ENCODE measurements around the gene DPEP3. TPM values are rescaled to one million over a fixed set of nuclear protein-coding genes. Genes with fewer than 3 reads are reported as not detected.
A peak's percentile ranks its signal among the peaks of the same experiment; 100 is the strongest.
"Not testable (repeated sequence)": the region's sequence is repeated elsewhere in the genome, so short reads cannot be mapped to it uniquely, and the experiment has no call there.

Gene DPEP3
- total RNA-seq, 1 donor from 2014 or later, result not detected

DNA sequence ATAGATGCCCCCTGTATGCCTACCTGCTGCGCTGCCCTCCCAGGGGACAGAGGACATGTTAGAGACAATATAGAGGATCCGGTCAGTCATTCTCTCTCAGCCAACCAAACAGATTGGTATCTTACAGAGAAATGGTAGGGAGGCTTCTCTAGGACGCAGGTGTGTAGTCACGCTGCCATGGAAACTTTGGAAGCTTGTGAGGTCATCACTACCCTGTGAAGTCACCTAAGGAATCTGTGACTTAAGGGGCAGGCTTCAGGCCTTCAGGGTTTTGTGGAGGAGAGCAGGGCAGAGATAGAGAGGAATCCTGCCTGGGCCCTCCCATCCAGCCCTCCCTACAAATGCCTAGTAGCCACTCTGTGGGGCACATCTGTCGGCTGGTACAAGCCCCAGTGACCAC is 35.4 kb upstream of the DPEP3 start, which contains the start of gene DPEP2NB:
Gene DPEP2NB (minus strand): TSS at position 231 of the 400 bp plus-strand sequence. CDS start 141 bp downstream, at position 90.
- Mint-ChIP-seq H3K9me3 (no peaks in the 10 kb centered on the region), H3K36me3 (no peaks in the 10 kb centered on the region), H3K27me3 (ENCODE audit: insufficient read depth, low read depth) (peaks cover 9% of the 10 kb centered on the region), H3K4me1 (peaks cover 3% of the 10 kb centered on the region), H3K27ac (peak within 1 kb of the TSS; percentile 68), H3K4me3 (no peak within 1 kb of the TSS)
- H3K4me1 ChIP-seq, result no peaks in the 10 kb centered on the region
- no peak for DNase-seq (ENCODE audit: low spot score)
- no peaks in the 10 kb centered on the region for H4K20me1 ChIP-seq (ENCODE audit: low read depth)
- no peak within 1 kb of the TSS for H3K4me3 ChIP-seq
- no peaks in the 10 kb centered on the region for H3F3A ChIP-seq (ENCODE audit: low read depth)
- H3K36me3 ChIP-seq, result no peaks in the 10 kb centered on the region
- H3K9me3 ChIP-seq (ENCODE audit: low read depth), result no peaks in the 10 kb centered on the region
- no peak within 1 kb of the TSS for H3K27ac ChIP-seq
- H3K79me2 ChIP-seq (ENCODE audit: low read depth), result no peaks in the 10 kb centered on the region
- H3K4me2 ChIP-seq, result no peak within 1 kb of the TSS
- no peak within 1 kb of the TSS for H2AFZ ChIP-seq (replicated peaks)
- no peak within 1 kb of the TSS for H3K9ac ChIP-seq
- TF ChIP-seq, protein P1, sequence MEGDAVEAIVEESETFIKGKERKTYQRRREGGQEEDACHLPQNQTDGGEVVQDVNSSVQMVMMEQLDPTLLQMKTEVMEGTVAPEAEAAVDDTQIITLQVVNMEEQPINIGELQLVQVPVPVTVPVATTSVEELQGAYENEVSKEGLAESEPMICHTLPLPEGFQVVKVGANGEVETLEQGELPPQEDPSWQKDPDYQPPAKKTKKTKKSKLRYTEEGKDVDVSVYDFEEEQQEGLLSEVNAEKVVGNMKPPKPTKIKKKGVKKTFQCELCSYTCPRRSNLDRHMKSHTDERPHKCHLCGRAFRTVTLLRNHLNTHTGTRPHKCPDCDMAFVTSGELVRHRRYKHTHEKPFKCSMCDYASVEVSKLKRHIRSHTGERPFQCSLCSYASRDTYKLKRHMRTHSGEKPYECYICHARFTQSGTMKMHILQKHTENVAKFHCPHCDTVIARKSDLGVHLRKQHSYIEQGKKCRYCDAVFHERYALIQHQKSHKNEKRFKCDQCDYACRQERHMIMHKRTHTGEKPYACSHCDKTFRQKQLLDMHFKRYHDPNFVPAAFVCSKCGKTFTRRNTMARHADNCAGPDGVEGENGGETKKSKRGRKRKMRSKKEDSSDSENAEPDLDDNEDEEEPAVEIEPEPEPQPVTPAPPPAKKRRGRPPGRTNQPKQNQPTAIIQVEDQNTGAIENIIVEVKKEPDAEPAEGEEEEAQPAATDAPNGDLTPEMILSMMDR (IDR thresholded peaks at IDR 0.05), result no peak
- no peak for TF ChIP-seq EZH2 (IDR thresholded peaks at IDR 0.05)
- TF ChIP-seq EZH2phosphoT487 (IDR thresholded peaks at IDR 0.05), result no peak
- no peaks in the 10 kb centered on the region for H3K27me3 ChIP-seq

DNA sequence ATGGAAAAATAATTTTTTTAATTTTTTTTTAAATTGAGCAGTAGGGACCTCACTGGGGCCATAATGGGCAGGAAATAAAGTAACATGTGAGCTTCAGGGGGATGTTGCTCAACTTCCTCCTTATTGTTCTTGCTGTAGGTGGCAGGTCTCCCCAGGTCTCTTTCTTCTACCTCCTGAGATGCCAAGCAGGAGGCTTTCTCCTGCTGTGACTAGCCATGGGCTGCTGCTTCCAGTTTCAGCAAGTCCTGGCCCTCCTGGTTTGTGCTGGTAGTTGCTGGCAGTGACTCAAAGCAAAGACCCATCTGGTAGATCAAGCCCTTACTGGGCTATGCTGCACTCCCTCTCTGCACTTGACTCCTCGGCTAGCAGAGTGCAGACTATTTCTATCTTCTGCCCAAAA is 33.1 kb upstream of the DPEP3 start:
- Histone ChIP-seq H3K36me3 (no peaks in the 10 kb centered on the region), H3K4me3 (no peak overlapping the region), H3K4me1 (no peaks in the 10 kb centered on the region), H2AFZ (replicated peaks) (no peak overlapping the region), H4K20me1 (ENCODE audit: low read depth) (no peaks in the 10 kb centered on the region), H3K79me2 (ENCODE audit: low read depth) (no peaks in the 10 kb centered on the region), H3K27me3 (no peaks in the 10 kb centered on the region), H3K9ac (no peak overlapping the region), H3K27ac (no peak overlapping the region), H3F3A (ENCODE audit: low read depth) (no peaks in the 10 kb centered on the region), H3K9me3 (ENCODE audit: low read depth) (no peaks in the 10 kb centered on the region), H3K4me2 (no peak overlapping the region)
- Mint-ChIP-seq H3K4me3 (no peak overlapping the region), H3K27ac (no peak overlapping the region), H3K27me3 (ENCODE audit: insufficient read depth, low read depth) (peaks cover 12% of the 10 kb centered on the region), H3K36me3 (no peaks in the 10 kb centered on the region), H3K9me3 (no peaks in the 10 kb centered on the region), H3K4me1 (peaks cover 7% of the 10 kb centered on the region)
- no peak for DNase-seq (ENCODE audit: low spot score)
- no peak for TF ChIP-seq EZH2 (IDR thresholded peaks at IDR 0.05)
- TF ChIP-seq, protein P1 (IDR thresholded peaks at IDR 0.05), result no peak
- TF ChIP-seq EZH2phosphoT487 (IDR thresholded peaks at IDR 0.05), result no peak

DNA sequence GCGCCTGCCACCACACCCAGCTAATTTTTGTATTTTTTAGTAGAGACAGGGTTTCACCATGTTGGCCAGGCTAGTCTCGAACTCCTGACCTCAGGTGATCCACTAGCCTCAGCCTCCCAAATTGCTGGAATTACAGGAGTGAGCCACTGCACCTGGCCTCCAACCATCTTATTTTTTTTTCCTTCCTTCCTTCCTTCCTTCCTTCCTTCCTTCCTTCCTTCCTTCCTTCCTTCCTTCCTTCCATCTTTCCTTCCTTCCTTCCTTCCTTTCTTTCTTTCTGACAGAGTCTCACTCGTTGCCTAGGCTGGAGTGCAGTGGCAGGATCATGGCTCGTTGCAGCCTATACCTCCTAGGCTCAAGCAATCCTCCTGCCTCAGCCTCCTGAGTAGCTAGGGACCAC is 29.6 kb upstream of the DPEP3 start:
- not testable (repeated sequence) for H3K9ac ChIP-seq; H3K27me3 Mint-ChIP-seq (ENCODE audit: insufficient read depth, low read depth); H3K27me3 ChIP-seq; H4K20me1 ChIP-seq (ENCODE audit: low read depth); H3K4me3 ChIP-seq; H3K4me2 ChIP-seq; H3K4me1 Mint-ChIP-seq; H3K4me3 Mint-ChIP-seq; H3K36me3 Mint-ChIP-seq; H3K27ac ChIP-seq; H3K9me3 Mint-ChIP-seq; H3K36me3 ChIP-seq; H3K9me3 ChIP-seq (ENCODE audit: low read depth); H3F3A ChIP-seq (ENCODE audit: low read depth); H2AFZ ChIP-seq (replicated peaks); H3K79me2 ChIP-seq (ENCODE audit: low read depth); H3K27ac Mint-ChIP-seq; DNase-seq (ENCODE audit: low spot score); H3K4me1 ChIP-seq

DNA sequence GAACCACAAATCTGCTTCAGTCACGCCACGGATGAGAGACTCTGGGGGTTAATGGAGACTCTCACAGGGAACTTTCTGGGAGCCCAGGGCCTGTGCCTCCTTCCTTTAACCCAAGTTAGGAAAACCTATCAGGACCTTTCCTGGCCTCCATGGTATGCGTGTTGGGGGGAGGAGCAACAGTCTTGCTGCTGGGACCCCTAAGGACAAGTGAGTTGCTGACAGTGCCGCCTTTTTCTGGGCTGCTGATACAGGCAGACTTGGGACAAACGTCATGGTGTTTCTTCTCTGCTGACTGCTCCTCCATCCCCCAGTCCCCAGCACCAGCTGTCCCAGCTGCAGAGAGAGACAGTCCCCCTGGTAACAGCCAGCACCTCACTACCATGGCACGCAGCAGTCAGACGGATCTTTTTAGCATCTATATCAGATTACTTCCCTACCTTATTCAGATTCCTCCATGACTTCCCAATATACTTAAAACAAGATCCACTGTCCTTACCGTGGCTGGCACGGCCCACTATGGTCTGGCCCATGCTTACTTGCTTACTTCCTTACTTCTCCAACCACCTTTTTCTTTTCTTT is 28.9 kb upstream of the DPEP3 start:
- H3K9me3 Mint-ChIP-seq, result no peaks in the 10 kb centered on the region
- H3K4me2 ChIP-seq, result no peak overlapping the region
- TF ChIP-seq, protein P1 (IDR thresholded peaks at IDR 0.05), result no peak
- TF ChIP-seq EZH2phosphoT487 (IDR thresholded peaks at IDR 0.05) (no peak), EZH2 (IDR thresholded peaks at IDR 0.05) (no peak)
- peak overlapping the region; percentile 60 for H2AFZ ChIP-seq (replicated peaks)
- no peaks in the 10 kb centered on the region for H3K36me3 ChIP-seq
- H3K4me1 Mint-ChIP-seq, result peaks cover 4% of the 10 kb centered on the region
- no peak overlapping the region for H3K4me3 Mint-ChIP-seq
- no peak overlapping the region for H3K27ac ChIP-seq
- H3K9ac ChIP-seq, result no peak overlapping the region
- H3F3A ChIP-seq (ENCODE audit: low read depth), result no peaks in the 10 kb centered on the region
- no peaks in the 10 kb centered on the region for H3K27me3 ChIP-seq
- H4K20me1 ChIP-seq (ENCODE audit: low read depth), result no peaks in the 10 kb centered on the region
- no peaks in the 10 kb centered on the region for H3K4me1 ChIP-seq
- H3K27ac Mint-ChIP-seq, result no peak overlapping the region
- DNase-seq (ENCODE audit: low spot score), result no peak
- H3K4me3 ChIP-seq, result no peak overlapping the region
- H3K27me3 Mint-ChIP-seq (ENCODE audit: insufficient read depth, low read depth), result peaks cover 5% of the 10 kb centered on the region
- H3K36me3 Mint-ChIP-seq, result no peaks in the 10 kb centered on the region
- H3K9me3 ChIP-seq (ENCODE audit: low read depth), result no peaks in the 10 kb centered on the region
- no peaks in the 10 kb centered on the region for H3K79me2 ChIP-seq (ENCODE audit: low read depth)

All from neural progenitor cell (in vitro differentiated cells).